Activated CD8-positive, alpha-beta T cell treated with anti-CD3 and anti-CD28 coated beads for 36 hours (primary cell): ENCODE measurements around the gene SOCS1. TPM values are rescaled to one million over a fixed set of nuclear protein-coding genes. Genes with fewer than 3 reads are reported as not detected.

ENCODE experiments used
- ATAC-seq: fragments of 200-7000 bp; cut with Tn5 transposase; one replicate; pipeline ENCODE4 v1.10.0; 2021; ENCODE audit warnings: mild to moderate bottlenecking, moderate library complexity
- CTCF ChIA-PET: fragments of 350-600 bp; sonication (Branson Sonifier 250); formaldehyde crosslinking; loops from one replicate; lab custom pipeline; 2021; ENCODE audit warnings: antibody characterized with exemption; lab: Charles Lee
- POLR2A ChIA-PET: fragments of 350-600 bp; sonication (Branson Sonifier 250); formaldehyde crosslinking; loops from one replicate; lab custom pipeline; 2021; ENCODE audit warnings: antibody characterized with exemption; lab: Charles Lee
- DNase-seq: peaks from one replicate; pipeline ENCODE4 v3.0.0-alpha.2; 2020
- H3K27ac Mint-ChIP-seq: one replicate; pipeline ENCODE4 v1.8.0; 2021; ENCODE audit warnings: mild to moderate bottlenecking, mixed read lengths
- H3K27me3 Mint-ChIP-seq: one replicate; pipeline ENCODE4 v1.8.0; 2021; ENCODE audit warnings: mixed read lengths
- H3K36me3 Mint-ChIP-seq: one replicate; pipeline ENCODE4 v1.8.0; 2021; ENCODE audit warnings: low read depth, mixed read lengths
- H3K4me1 Mint-ChIP-seq: one replicate; pipeline ENCODE4 v1.8.0; 2021; ENCODE audit warnings: low read depth, mixed read lengths
- H3K4me3 Mint-ChIP-seq: one replicate; pipeline ENCODE4 v1.8.0; 2021; ENCODE audit warnings: mild to moderate bottlenecking, moderate library complexity, mixed read lengths
- H3K9me3 Mint-ChIP-seq: one replicate; pipeline ENCODE4 v1.8.0; 2021; ENCODE audit warnings: mixed read lengths
- CTCF ChIP-seq: fragments of 200-600 bp; IDR thresholded peaks from one replicate; pipeline ENCODE4 v1.8.0; 2022; ENCODE audit warnings: antibody characterized with exemption, mild to moderate bottlenecking
- intact Hi-C: fragments of 100-400 bp; cut with micrococcal nuclease; formaldehyde crosslinking; loops from one replicate; pipeline ENCODE4 v1.10.0; 2022
- total RNA-seq, 2 experiments: library from RNA; stranded (reverse); gene quantifications; one replicate each; pipeline ENCODE4 v1.2.3, GENCODE V29; 2021

The SOCS1 gene
- total RNA-seq, 2 experiments from 2014 or later, result 75.7 to 75.8 TPM

GRCh38 chr16:11257131-11257938, 1.3 kb upstream of the SOCS1 start:
- POLR2A ChIA-PET, result interaction anchor here (0.6 to 9.2 kb wide), 14 partner anchors 10 to 302 kb away, joined by 3 to 147 read pairs (median 20); partner anchors contain the start of genes RMI2 and TNP2
- H3K27ac Mint-ChIP-seq, result peak overlapping the region; percentile 94
- H3K4me1 Mint-ChIP-seq, result peaks cover 29% of the 10 kb centered on the region
- peak; percentile 59 for TF ChIP-seq CTCF
- H3K9me3 Mint-ChIP-seq, result no peaks in the 10 kb centered on the region
- CTCF ChIA-PET, result interaction anchor here (0.6 to 9.0 kb wide), 20 partner anchors 19 to 308 kb away, joined by 3 to 88 read pairs (median 6); no protein-coding TSS in a partner anchor
- no peaks in the 10 kb centered on the region for H3K27me3 Mint-ChIP-seq
- H3K36me3 Mint-ChIP-seq, result peaks cover 28% of the 10 kb centered on the region
- intact Hi-C loops, result loop anchor here (2.0 kb wide), 2 partner anchors 97 to 285 kb away; no protein-coding TSS in a partner anchor
- ATAC-seq (peak; percentile 21), DNase-seq (peak; percentile 82)
- peak overlapping the region; percentile 94 for H3K4me3 Mint-ChIP-seq

GRCh38 chr16:11256661-11257130, 692 bp upstream of the SOCS1 start:
- ATAC-seq (no peak), DNase-seq (no peak)
- intact Hi-C loops, result loop anchor here (2.0 kb wide), 2 partner anchors 98 to 284 kb away; no protein-coding TSS in a partner anchor
- CTCF ChIA-PET, result interaction anchor here (0.6 to 9.0 kb wide), 27 partner anchors 12 to 312 kb away, joined by 3 to 88 read pairs (median 5); partner anchors contain the start of gene CLEC16A
- Mint-ChIP-seq H3K36me3 (peaks cover 35% of the 10 kb centered on the region), H3K27me3 (no peaks in the 10 kb centered on the region), H3K4me3 (peak overlapping the region; percentile 94), H3K9me3 (no peaks in the 10 kb centered on the region), H3K4me1 (peaks cover 35% of the 10 kb centered on the region), H3K27ac (peak overlapping the region; percentile 94)
- POLR2A ChIA-PET, result interaction anchor here (0.6 to 9.2 kb wide), 32 partner anchors 9 to 302 kb away, joined by 3 to 147 read pairs (median 10); partner anchors contain the start of genes RMI2 and TNP2
- TF ChIP-seq CTCF, result no peak

GRCh38 chr16:11254913-11255736, 879 bp downstream of the SOCS1 start:
- DNase-seq, result peak; percentile 65
- no peaks in the 10 kb centered on the region for H3K27me3 Mint-ChIP-seq
- no peak for TF ChIP-seq CTCF
- no peaks in the 10 kb centered on the region for H3K9me3 Mint-ChIP-seq
- peak overlapping the region; percentile 84 for H3K27ac Mint-ChIP-seq
- no peak for ATAC-seq
- CTCF ChIA-PET, result interaction anchor here (0.7 to 9.0 kb wide), 42 partner anchors 9 to 310 kb away, joined by 3 to 88 read pairs (median 4); partner anchors contain the start of gene CLEC16A
- H3K36me3 Mint-ChIP-seq, result peaks cover 48% of the 10 kb centered on the region
- POLR2A ChIA-PET, result interaction anchor here (0.6 to 9.2 kb wide), 64 partner anchors 9 to 310 kb away, joined by 3 to 147 read pairs (median 5); partner anchors contain the start of genes RMI2 and TNP2
- intact Hi-C loops, result loop anchor here (5.0 kb wide), 2 partner anchors 73 to 163 kb away; no protein-coding TSS in a partner anchor
- peaks cover 48% of the 10 kb centered on the region for H3K4me1 Mint-ChIP-seq
- H3K4me3 Mint-ChIP-seq, result peak overlapping the region; percentile 97

- DNase-seq (peak; percentile 45), ATAC-seq (no peak)
- no peaks in the 10 kb centered on the region for H3K27me3 Mint-ChIP-seq
- H3K4me1 Mint-ChIP-seq, result peaks cover 45% of the 10 kb centered on the region
- H3K27ac Mint-ChIP-seq, result peak overlapping the region; percentile 93
- H3K9me3 Mint-ChIP-seq, result no peaks in the 10 kb centered on the region
- ChIA-PET POLR2A (interaction anchor here (0.6 to 9.2 kb wide), 62 partner anchors 8 to 495 kb away, joined by 3 to 147 read pairs (median 4); partner anchors contain the start of genes RMI2 and TNP2), CTCF (interaction anchor here (0.7 to 9.0 kb wide), 27 partner anchors 8 to 309 kb away, joined by 3 to 88 read pairs (median 4); partner anchors contain the start of gene CLEC16A)
- no peak for TF ChIP-seq CTCF
- intact Hi-C loops, result loop anchor here (2.0 to 5.0 kb wide), 3 partner anchors 72 to 201 kb away; no protein-coding TSS in a partner anchor
- peaks cover 48% of the 10 kb centered on the region for H3K36me3 Mint-ChIP-seq
- H3K4me3 Mint-ChIP-seq, result peak overlapping the region; percentile 97
Observed at GRCh38 chr16:11253995-11254912, 1.8 kb downstream of the SOCS1 start.
